ENCODE data around the gene CPED1.

CPED1 gene

DNA sequence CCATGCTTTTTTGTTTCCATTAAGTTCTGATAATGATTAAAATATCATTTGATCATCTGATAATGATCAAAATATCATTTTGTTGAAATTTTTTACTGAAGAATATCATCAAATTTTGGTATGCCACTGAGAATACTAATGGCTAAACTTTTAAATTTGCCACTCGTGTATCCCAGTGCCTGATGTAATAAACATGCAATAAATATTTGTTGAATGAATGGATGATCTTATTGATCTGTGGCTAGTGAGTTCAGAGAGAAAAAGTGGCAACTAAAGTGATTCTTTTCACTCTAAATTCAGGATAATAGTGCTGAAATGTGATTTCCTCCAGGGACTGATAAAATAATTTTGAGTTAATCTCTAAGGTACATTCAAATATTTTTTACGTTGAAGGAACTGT lies 181.0 kb downstream of the CPED1 start (continued):
- TF ChIP-seq SNAI2 (CRISPR knock-in tag; IDR thresholded peaks at IDR 0.05) (no peak), ESRRG (CRISPR knock-in tag; IDR thresholded peaks at IDR 0.05) (no peak), TOX (CRISPR knock-in tag; IDR thresholded peaks at IDR 0.05; ENCODE audit: borderline replicate concordance) (no peak), ZNF565 (CRISPR knock-in tag; conservative IDR thresholded peaks at IDR 0.05; ENCODE audit: low read depth) (no peak)

DNA sequence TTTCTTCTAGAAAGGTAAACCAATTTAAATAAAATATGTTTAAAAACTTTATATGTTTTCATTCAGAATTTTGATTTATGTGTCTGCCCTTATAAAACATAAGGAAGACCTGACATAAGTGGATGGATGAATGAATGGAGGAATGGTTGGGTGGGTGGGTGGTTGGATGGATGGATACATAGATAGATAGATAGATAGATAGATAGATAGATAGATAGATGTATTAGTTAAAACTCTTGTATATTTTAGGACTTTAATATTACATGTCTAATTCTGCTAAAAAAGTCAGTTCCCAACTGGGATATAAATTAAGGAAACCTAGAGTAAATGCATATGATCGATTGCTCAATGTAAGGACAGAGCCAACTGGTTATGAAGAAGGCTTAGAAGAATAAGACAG lies 184.0 kb downstream of the CPED1 start:
- TF ChIP-seq PPARA (CRISPR knock-in tag; IDR thresholded peaks at IDR 0.05; ENCODE audit: borderline replicate concordance), result no peak
- no peak for ATAC-seq

DNA sequence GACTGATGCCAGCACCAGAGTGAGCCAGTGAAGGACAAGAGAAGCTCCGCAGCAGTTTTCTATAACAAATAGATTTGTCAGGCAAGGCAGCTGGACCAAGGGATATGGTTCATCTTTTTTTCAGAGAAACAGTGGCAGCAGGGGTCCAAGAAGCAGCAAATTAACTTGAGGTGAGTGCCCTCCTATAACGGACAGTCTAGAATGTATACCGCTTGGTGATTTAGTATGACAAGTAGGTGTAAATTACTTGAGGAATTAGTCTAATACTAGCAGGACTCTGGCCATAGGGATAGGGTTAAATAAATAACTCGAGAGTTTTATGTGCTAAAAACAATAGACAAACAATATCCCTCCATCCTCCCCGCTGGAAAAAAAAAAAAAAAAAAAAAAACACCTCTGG lies 187.3 kb downstream of the CPED1 start:
- TF ChIP-seq RARB (CRISPR knock-in tag; IDR thresholded peaks at IDR 0.05) (no peak), ISL1 (CRISPR knock-in tag; IDR thresholded peaks at IDR 0.05) (no peak), TCF4 (CRISPR knock-in tag; IDR thresholded peaks at IDR 0.05; ENCODE audit: borderline replicate concordance) (no peak), OSR1 (CRISPR knock-in tag; IDR thresholded peaks at IDR 0.05) (no peak), TOX (CRISPR knock-in tag; IDR thresholded peaks at IDR 0.05; ENCODE audit: borderline replicate concordance) (no peak), ZNF70 (CRISPR knock-in tag; IDR thresholded peaks at IDR 0.05) (no peak), ZFP30 (CRISPR knock-in tag; IDR thresholded peaks at IDR 0.05) (no peak)
- ATAC-seq, result no peak

DNA sequence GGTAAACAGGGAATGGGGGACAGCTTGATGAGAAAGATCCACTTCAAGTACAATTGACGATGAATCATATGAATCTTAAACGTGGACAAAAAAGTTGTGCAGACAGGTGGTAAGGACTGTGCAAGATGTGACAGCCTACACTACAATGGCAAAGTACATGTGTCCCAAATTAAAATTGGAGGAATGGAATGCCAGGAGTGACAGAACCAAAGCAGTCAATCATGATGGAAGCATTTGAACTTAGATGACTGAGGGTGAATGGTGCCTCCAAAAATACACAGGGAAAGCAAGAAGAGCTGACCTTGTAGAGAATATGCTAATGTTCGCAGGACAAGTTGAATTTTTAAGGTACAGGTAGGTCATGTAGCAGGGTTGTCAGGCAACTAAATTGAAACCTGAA lies 189.9 kb downstream of the CPED1 start:
- TF ChIP-seq, protein P1, sequence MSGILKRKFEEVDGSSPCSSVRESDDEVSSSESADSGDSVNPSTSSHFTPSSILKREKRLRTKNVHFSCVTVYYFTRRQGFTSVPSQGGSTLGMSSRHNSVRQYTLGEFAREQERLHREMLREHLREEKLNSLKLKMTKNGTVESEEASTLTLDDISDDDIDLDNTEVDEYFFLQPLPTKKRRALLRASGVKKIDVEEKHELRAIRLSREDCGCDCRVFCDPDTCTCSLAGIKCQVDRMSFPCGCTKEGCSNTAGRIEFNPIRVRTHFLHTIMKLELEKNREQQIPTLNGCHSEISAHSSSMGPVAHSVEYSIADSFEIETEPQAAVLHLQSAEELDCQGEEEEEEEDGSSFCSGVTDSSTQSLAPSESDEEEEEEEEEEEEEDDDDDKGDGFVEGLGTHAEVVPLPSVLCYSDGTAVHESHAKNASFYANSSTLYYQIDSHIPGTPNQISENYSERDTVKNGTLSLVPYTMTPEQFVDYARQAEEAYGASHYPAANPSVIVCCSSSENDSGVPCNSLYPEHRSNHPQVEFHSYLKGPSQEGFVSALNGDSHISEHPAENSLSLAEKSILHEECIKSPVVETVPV (CRISPR knock-in tag; IDR thresholded peaks at IDR 0.05), result no peak
- TF ChIP-seq PPARA (CRISPR knock-in tag; IDR thresholded peaks at IDR 0.05; ENCODE audit: borderline replicate concordance) (no peak), RARB (CRISPR knock-in tag; IDR thresholded peaks at IDR 0.05) (no peak), ZFP30 (CRISPR knock-in tag; IDR thresholded peaks at IDR 0.05) (no peak), TOX (CRISPR knock-in tag; IDR thresholded peaks at IDR 0.05; ENCODE audit: borderline replicate concordance) (no peak), GLIS3 (CRISPR knock-in tag; IDR thresholded peaks at IDR 0.05) (no peak), ZC3H10 (CRISPR knock-in tag; IDR thresholded peaks at IDR 0.05) (no peak), ISL1 (CRISPR knock-in tag; IDR thresholded peaks at IDR 0.05) (no peak), ZNF8 (CRISPR knock-in tag; IDR thresholded peaks at IDR 0.05) (no peak), SNAI2 (CRISPR knock-in tag; IDR thresholded peaks at IDR 0.05) (no peak), CSDC2 (CRISPR knock-in tag; IDR thresholded peaks at IDR 0.05) (no peak), ESRRG (CRISPR knock-in tag; IDR thresholded peaks at IDR 0.05) (no peak), ZFP3 (CRISPR knock-in tag; IDR thresholded peaks at IDR 0.05) (no peak), OSR1 (CRISPR knock-in tag; IDR thresholded peaks at IDR 0.05) (no peak), ARNTL (CRISPR knock-in tag; IDR thresholded peaks at IDR 0.05; ENCODE audit: borderline replicate concordance, low read depth) (no peak), BACH2 (CRISPR knock-in tag; IDR thresholded peaks at IDR 0.05; ENCODE audit: borderline replicate concordance) (no peak)
- TF ChIP-seq, protein P2, sequence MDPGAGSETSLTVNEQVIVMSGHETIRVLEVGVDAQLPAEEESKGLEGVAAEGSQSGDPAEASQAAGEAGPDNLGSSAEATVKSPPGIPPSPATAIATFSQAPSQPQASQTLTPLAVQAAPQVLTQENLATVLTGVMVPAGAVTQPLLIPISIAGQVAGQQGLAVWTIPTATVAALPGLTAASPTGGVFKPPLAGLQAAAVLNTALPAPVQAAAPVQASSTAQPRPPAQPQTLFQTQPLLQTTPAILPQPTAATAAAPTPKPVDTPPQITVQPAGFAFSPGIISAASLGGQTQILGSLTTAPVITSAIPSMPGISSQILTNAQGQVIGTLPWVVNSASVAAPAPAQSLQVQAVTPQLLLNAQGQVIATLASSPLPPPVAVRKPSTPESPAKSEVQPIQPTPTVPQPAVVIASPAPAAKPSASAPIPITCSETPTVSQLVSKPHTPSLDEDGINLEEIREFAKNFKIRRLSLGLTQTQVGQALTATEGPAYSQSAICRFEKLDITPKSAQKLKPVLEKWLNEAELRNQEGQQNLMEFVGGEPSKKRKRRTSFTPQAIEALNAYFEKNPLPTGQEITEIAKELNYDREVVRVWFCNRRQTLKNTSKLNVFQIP (CRISPR knock-in tag; IDR thresholded peaks at IDR 0.05; ENCODE audit: borderline replicate concordance, low read depth), result no peak
- TF ChIP-seq, protein P3, sequence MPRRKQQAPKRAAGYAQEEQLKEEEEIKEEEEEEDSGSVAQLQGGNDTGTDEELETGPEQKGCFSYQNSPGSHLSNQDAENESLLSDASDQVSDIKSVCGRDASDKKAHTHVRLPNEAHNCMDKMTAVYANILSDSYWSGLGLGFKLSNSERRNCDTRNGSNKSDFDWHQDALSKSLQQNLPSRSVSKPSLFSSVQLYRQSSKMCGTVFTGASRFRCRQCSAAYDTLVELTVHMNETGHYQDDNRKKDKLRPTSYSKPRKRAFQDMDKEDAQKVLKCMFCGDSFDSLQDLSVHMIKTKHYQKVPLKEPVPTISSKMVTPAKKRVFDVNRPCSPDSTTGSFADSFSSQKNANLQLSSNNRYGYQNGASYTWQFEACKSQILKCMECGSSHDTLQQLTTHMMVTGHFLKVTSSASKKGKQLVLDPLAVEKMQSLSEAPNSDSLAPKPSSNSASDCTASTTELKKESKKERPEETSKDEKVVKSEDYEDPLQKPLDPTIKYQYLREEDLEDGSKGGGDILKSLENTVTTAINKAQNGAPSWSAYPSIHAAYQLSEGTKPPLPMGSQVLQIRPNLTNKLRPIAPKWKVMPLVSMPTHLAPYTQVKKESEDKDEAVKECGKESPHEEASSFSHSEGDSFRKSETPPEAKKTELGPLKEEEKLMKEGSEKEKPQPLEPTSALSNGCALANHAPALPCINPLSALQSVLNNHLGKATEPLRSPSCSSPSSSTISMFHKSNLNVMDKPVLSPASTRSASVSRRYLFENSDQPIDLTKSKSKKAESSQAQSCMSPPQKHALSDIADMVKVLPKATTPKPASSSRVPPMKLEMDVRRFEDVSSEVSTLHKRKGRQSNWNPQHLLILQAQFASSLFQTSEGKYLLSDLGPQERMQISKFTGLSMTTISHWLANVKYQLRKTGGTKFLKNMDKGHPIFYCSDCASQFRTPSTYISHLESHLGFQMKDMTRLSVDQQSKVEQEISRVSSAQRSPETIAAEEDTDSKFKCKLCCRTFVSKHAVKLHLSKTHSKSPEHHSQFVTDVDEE (CRISPR knock-in tag; IDR thresholded peaks at IDR 0.05), result no peak
- TF ChIP-seq, protein P4, sequence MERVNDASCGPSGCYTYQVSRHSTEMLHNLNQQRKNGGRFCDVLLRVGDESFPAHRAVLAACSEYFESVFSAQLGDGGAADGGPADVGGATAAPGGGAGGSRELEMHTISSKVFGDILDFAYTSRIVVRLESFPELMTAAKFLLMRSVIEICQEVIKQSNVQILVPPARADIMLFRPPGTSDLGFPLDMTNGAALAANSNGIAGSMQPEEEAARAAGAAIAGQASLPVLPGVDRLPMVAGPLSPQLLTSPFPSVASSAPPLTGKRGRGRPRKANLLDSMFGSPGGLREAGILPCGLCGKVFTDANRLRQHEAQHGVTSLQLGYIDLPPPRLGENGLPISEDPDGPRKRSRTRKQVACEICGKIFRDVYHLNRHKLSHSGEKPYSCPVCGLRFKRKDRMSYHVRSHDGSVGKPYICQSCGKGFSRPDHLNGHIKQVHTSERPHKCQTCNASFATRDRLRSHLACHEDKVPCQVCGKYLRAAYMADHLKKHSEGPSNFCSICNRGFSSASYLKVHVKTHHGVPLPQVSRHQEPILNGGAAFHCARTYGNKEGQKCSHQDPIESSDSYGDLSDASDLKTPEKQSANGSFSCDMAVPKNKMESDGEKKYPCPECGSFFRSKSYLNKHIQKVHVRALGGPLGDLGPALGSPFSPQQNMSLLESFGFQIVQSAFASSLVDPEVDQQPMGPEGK (CRISPR knock-in tag; IDR thresholded peaks at IDR 0.05; ENCODE audit: borderline replicate concordance), result no peak
- TF ChIP-seq, protein P5, sequence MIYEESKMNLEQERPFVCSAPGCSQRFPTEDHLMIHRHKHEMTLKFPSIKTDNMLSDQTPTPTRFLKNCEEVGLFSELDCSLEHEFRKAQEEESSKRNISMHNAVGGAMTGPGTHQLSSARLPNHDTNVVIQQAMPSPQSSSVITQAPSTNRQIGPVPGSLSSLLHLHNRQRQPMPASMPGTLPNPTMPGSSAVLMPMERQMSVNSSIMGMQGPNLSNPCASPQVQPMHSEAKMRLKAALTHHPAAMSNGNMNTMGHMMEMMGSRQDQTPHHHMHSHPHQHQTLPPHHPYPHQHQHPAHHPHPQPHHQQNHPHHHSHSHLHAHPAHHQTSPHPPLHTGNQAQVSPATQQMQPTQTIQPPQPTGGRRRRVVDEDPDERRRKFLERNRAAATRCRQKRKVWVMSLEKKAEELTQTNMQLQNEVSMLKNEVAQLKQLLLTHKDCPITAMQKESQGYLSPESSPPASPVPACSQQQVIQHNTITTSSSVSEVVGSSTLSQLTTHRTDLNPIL (CRISPR knock-in tag; IDR thresholded peaks at IDR 0.05; ENCODE audit: low read depth), result no peak
- no peak for ATAC-seq

Measured in SK-N-SH treated with all-trans-retinoic acid at 6 μM for 48 hours (cell line).